ENCODE results near the gene CHRND.

Gene CHRND

GRCh38 chr2:232525791-232526371 is at the start of gene CHRND:
Gene CHRND, plus strand, starts transcription at chr2:232526160. Its CDS starts 56 bp downstream, at chr2:232526216.
- no peak for FAIRE-seq

- FAIRE-seq: no peak
Observed at GRCh38 chr2:232476791-232477190, 49.2 kb upstream of the CHRND start.

- no peak for FAIRE-seq
Observed at GRCh38 chr2:232477751-232478510, 48.0 kb upstream of the CHRND start.

DNA sequence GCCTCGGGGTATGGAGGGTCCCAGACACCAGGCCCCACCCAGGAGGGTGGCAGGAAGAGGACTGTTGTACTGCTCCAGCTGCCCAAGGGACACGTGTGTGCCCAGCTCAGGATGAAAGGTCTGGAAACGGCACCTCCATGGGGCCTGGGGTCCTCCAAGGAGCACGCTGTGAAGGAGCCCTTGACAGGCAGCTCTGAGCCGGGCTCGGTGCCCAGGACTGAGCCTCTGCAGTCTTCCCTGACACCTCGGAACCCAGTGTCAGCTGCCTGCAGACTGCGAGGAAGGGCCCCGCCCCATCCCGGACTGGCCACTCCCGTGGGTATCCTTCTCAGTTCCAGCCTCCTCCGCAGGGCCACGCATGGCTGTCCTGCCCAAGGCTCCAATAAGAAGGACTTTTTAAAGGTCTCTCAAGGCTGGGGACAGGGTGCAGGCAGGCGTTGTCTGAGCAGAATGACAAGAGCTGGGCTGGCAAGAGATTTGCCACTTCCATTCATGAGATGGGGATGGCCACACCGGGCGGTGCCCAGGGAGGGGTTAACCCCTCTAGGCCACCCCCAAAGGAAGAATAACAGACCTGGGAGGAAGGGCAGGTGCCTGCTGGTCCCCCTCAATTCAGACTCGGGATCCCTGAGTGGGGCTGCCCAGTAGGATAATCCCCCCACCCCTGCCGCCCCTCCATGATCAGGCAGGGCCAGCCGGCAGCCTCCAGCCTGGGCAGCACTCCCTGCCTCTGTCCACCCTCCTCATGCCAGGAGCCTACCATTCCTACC is 47.2 kb upstream of the CHRND start:
- FAIRE-seq: no peak

- FAIRE-seq: no peak
Observed at GRCh38 chr2:232479341-232480200, 46.4 kb upstream of the CHRND start.

GRCh38 chr2:232480201-232481190 is 45.5 kb upstream of the CHRND start:
- no peak for FAIRE-seq

GRCh38 chr2:232481322-232482140 is 44.4 kb upstream of the CHRND start:
- no peak for FAIRE-seq

DNA sequence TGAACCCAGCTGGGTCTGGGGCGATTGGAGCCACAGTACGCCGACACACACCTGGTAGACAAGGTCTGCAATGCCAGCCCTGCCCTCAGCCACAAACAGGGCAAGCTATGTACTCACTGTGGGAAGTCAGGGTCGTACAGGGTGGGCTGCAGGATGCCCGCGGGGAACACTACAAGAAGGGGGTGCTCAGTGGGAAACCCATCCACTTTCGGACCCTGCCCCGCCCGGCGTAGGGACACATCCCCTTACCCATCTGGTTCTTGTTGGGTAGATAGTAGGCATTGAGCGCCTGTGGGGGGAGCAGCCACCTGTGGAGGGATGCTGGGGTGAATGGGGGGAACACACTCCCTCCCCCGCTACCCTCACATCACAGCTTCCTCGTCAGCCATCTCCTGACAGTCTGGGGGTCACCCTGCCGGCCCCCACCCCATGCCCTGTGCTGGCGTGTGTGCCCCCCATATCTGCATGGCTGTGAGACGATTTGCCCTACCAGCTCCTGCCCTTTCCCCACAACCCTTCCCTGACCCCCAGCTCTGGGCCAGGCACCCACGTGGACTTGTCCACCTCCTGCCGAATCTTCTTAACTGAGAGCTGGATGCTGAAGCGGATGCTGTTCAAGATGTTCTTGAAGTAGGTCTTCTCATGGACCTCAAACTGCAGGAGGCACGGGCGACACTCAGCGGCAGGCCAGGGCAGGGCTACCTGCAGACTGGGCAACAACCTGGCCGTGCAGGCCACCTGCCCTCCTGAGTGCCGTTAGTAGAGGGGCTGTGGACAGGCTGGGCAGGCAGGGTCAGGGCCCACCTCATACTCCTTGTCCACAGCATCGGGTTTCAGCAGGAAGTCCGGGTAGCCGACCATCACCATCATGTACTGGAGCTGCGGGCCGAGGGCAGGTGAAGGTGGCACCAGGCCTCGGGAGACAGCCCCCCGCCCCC is 43.4 kb upstream of the CHRND start:
- FAIRE-seq: no peak

DNA sequence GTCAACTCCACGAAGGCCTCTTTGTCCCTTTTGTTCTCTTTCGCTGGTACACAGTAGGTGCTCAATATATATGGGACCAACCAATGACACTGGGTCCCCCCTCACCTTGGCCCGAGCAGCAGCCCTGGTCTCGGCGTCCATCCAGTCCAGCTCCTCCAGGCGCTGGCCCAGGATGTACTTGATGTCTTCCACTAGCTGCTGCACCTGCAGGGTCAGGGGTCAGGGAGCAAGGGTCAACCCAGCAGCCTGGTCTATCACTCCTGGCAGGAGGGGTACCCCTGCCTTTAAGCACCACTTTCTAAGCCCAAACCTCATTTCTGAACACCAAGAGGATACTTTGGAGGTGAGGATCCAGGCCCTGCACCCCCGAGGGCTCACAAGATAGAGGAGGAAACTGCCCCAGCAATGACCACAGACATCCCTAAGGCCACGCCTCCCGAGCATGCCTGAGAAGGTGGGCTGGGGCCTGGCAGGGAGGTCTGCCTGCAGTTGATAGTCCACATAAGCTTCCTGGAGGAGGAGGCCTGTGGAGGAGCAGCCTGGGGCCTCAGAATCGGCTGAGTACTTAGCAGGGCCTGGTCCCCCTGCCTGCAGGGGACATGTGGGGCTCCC is 42.5 kb upstream of the CHRND start:
- no peak for FAIRE-seq

DNA sequence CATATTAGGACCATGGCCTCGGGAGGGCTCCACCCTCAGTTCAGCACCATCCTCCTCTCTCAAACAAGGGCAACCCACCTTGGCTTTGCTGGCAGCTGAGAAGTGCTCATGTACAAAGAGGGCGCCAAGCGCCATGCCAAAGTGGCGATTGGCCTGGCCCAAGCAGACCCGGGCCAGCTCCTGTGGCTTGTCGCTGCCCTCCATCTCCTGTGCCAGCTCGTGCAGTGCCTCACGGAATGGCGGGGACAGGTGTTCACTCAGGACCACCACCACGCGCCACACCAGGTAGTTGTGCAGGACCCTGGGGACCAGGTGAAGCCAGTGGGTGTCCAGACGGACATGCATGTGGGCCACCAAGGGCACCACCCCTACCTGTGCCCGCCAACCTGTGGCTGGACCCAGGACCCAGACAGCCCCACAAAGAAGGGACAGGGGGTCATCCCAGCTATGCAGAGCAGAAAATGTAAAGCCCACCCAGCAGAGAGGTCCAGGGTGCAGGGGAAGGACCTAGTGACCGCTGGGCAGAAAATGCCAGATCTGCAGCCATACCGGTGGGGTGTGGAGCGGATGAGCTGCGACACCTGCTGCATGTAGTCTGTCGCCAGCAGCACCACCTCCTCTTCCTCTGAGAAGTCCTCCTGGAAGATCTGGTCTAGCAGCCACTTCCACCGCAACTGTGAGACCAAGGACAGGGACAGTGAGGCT is 41.9 kb upstream of the CHRND start:
- no peak for FAIRE-seq

DNA sequence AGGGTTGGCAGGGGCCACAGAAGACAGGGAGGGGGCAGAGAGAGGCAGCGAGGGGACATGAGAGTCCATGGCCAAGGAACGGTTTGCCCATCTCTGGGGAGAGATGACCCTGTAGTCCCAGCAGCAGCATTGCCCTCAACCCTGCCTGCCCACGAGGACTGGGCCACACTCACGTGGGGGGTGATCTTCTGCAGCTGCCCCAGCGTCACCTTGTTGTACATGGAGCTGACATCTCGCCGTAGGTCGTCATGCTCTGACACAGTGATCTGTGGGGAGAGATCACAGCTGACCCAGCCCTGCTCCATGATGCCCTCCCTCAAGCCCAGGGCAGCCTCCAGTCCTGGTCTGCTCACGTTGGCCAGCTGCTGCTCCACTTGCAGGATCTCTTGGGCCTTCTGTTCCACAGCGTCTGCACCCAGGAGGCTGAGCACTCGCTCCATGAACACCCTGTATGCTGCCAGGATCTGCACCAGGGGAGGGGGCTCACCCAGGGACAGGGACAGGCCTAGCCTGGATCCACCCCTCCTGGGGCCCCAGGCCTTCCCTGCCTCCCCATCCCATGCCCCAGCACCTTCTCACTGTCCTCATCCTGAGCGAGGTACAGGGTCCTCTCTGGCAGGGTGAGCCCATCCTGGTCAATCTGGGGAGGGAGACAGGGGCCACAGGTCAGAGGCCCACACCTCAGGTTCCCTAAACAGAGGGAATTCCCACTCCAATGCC is 41.2 kb upstream of the CHRND start:
- no peak for FAIRE-seq

GRCh38 chr2:232485348-232485756 is 40.6 kb upstream of the CHRND start:
- no peak for FAIRE-seq

GRCh38 chr2:232485757-232486557 is 40.0 kb upstream of the CHRND start:
- no peak for FAIRE-seq

- no peak for FAIRE-seq
Observed at GRCh38 chr2:232486558-232487384, 39.2 kb upstream of the CHRND start.

GRCh38 chr2:232487385-232488096 is 38.4 kb upstream of the CHRND start, which contains the start of gene ECEL1:
Gene ECEL1, minus strand, starts transcription at chr2:232487834. Its CDS starts 1,181 bp downstream, at chr2:232486653.
- no peak for FAIRE-seq

Measured in colon (tissue), 2 donors.